ENCODE data around the gene TANGO2.

DNA sequence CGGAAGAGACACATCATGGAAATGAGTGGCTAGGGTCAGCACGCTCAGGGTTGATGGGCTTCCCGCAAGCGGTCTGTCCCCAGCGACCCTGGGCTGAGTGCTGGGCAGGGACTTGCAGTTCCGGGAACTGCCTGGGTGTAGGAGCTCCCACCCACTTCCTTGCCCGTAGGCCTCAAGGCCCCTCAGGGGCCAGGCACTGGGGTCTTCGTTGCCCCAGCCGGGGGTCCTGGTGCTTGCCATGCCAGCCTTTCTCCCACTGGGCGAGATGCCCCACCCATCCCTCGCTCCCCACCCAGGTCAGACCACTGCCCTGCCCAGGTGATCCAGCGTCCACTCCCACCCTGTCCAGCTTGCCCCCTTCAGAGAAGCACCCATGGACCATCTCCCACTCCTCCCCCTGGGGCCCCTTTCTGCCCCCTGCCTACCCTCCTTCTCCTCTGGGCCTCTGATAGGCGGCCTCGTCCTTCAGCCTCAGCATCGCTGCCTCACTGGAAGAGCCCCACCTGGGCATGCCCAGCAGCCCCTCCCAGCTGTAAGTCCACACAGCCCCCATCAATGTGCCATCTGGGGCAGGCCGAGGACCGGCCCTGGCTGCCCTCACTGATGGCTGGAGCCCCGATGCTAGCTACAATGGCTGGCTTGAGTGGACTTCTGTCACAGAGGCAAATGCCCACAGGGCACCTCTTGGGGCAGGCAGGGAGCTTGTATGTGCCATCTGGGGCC lies 41.3 kb downstream of the TANGO2 start:
- TF ChIP-seq ZNF551 (CRISPR knock-in tag; IDR thresholded peaks at IDR 0.05) (no peak), RAD21 (CRISPR knock-in tag; conservative IDR thresholded peaks at IDR 0.05 in 1 of 2, IDR thresholded peaks at IDR 0.05 in 1 of 2) (no peak), JUN (IDR thresholded peaks at IDR 0.05; ENCODE audit: borderline replicate concordance, low read depth, low read length) (no peak), JUN (CRISPR knock-in tag; IDR thresholded peaks at IDR 0.05; ENCODE audit: borderline replicate concordance) (no peak)
- TF ChIP-seq, protein P1, sequence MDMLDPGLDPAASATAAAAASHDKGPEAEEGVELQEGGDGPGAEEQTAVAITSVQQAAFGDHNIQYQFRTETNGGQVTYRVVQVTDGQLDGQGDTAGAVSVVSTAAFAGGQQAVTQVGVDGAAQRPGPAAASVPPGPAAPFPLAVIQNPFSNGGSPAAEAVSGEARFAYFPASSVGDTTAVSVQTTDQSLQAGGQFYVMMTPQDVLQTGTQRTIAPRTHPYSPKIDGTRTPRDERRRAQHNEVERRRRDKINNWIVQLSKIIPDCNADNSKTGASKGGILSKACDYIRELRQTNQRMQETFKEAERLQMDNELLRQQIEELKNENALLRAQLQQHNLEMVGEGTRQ (CRISPR knock-in tag; IDR thresholded peaks at IDR 0.05), result no peak
- TF ChIP-seq, protein P2, sequence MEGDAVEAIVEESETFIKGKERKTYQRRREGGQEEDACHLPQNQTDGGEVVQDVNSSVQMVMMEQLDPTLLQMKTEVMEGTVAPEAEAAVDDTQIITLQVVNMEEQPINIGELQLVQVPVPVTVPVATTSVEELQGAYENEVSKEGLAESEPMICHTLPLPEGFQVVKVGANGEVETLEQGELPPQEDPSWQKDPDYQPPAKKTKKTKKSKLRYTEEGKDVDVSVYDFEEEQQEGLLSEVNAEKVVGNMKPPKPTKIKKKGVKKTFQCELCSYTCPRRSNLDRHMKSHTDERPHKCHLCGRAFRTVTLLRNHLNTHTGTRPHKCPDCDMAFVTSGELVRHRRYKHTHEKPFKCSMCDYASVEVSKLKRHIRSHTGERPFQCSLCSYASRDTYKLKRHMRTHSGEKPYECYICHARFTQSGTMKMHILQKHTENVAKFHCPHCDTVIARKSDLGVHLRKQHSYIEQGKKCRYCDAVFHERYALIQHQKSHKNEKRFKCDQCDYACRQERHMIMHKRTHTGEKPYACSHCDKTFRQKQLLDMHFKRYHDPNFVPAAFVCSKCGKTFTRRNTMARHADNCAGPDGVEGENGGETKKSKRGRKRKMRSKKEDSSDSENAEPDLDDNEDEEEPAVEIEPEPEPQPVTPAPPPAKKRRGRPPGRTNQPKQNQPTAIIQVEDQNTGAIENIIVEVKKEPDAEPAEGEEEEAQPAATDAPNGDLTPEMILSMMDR (IDR thresholded peaks at IDR 0.05 in 2 of 3, conservative IDR thresholded peaks at IDR 0.05 in 1 of 3; ENCODE audit: insufficient read depth in 2 of 3, low read depth in 1 of 3, low read length in 3 of 3), result no peak

Data from K562 (cell line).